Activated CD4-positive, alpha-beta T cell treated with anti-CD3 and anti-CD28 coated beads for 48 hours (primary cell): ENCODE results near the gene IL1A.
"Not testable (repeated sequence)": the region's sequence is repeated elsewhere in the genome, so short reads cannot be mapped to it uniquely, and the experiment has no call there.

Source experiments
- DNase-seq: peaks from one replicate; pipeline ENCODE4 v3.0.0-alpha.2; 2020

IL1A gene

DNA sequence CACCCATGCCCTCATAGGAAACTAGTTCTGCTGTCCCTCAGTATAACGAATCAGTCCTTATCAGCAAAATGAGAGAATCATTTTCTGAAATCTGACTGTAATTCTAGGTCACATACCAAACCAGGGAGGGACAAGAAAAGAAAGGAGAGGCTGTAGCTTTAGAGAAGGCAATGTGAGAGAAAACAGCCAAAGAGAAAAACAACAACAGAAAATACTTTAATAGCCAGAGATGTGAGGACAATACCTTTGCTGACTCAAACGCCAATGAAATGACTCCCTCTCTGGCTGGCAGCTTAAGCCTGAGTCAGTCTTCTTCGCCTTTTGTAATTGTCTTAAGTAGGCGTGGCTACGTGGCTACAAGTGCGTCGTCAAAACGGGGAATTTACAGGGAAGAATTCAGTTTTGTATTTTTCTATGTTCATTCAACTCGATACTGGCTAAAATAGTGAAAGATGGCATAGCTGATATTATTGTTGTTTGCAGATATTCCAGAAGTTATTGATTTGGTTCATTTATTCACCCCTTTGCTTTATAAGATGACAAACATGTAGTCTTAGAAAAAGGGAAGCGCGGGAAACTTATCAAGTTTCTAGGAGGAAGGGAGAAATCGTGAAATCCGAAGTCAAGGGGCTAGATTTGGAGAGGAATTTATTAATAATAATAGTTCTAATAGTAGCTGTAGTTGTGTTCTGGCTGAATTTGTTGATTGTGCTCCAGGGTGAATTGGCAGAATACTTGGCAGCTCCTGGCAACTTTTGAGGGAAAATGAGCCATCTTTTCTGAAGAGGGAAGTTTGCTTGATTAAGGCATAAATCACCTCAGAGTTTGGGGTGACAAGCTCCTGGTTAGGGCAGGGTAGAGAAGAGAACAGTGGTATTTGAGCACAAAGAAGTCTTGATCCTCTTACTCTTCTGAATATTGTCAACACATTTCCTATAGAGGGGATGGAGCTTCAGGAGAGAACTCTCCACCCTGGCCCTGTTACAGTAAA lies at the start of gene IL1A:
IL1A (minus strand) TSS at position 295 of the 991 bp plus-strand sequence. CDS start 723 bp downstream, outside the sequence.
- no peak for DNase-seq

DNA sequence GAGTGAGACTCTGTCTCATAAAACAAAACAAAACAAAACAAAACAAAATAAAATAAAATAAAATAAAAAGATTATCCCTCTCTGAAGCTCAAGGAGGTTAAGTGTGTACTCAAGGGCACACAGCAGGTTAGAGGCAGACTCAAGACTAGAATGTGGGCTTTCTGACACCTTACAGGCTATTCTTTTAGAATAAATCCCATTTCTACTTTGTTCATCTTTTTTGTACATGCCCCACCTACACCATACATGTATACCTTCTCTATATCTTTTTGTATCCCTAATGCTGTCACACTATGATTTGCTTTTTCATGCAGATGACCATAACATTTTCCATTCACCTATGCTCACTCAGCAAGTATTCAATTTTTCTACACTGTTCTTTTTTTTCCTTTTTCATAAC lies 49.7 kb upstream of the IL1A start:
- no peak for DNase-seq

DNA sequence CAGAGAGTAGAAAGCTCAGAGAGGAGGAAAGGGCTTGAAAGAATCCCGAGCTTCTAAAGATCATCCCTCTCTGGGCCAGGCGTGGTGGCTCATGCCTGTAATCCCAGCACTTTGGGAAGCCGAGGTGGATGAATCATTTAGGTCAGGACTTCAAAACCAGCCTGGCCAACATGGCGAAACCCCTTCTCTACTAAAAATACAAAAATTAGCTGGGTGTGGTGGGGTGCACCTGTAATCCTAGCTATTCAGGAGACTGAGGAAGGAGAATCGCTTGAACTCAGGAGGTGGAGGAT lies 49.3 kb upstream of the IL1A start:
- DNase-seq: not testable (repeated sequence)

GRCh38 chr2:112832841-112833638 lies 48.7 kb upstream of the IL1A start:
- no peak for DNase-seq

- DNase-seq: no peak
Measured at GRCh38 chr2:112831946-112832840, 47.9 kb upstream of the IL1A start.

GRCh38 chr2:112831513-112831845 lies 47.2 kb upstream of the IL1A start:
- no peak for DNase-seq

- no peak for DNase-seq
Measured at GRCh38 chr2:112830682-112831512, 46.6 kb upstream of the IL1A start.

- no peak for DNase-seq
Measured at GRCh38 chr2:112829961-112830681, 45.8 kb upstream of the IL1A start.

- DNase-seq: no peak
Measured at GRCh38 chr2:112829101-112829960, 45.0 kb upstream of the IL1A start.

- no peak for DNase-seq
Measured at GRCh38 chr2:112828251-112828691, 44.0 kb upstream of the IL1A start.

- DNase-seq: no peak
Measured at GRCh38 chr2:112827604-112828185, 43.4 kb upstream of the IL1A start.

GRCh38 chr2:112827009-112827408 lies 42.7 kb upstream of the IL1A start:
- no peak for DNase-seq

DNA sequence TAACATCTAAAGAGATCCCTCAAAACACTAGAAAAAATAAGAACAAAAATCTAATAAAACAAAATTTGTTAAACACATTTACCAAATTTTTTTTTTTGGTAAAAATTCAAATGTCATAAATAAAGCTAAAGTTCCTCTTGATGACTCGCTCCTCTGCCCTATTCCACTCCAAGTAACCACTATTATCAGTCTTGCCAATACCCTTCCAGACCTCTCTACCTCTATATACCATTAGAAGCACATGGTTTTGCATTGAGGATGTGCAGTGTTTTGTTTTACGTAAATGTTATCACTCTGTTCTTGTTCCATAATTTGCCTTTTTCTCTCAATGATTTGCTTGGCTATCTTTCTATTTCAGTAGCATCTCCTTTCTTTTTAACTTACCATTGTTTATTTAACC lies 41.4 kb upstream of the IL1A start:
- DNase-seq: no peak

DNA sequence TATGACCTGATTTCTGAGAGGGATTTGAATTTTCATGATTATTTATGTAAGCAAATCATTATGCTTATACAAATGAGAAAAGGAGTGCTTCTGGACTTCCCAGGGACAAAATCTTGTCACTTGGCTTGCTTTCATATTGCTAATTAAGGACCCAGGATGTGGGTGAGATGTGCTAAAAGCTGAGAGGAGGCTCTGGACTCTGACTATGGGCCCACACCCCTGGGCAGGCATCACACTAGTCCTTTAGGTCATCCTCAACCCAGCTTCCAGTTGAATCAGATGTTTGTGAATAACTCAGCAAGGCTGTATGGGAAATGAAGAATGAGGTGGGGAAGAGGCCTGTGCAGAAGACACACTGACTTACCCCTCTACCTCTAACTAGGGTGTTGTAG lies 40.4 kb upstream of the IL1A start:
- DNase-seq: no peak

- peak; percentile 35 for DNase-seq
Measured at GRCh38 chr2:112821682-112822081, 37.4 kb upstream of the IL1A start.

DNA sequence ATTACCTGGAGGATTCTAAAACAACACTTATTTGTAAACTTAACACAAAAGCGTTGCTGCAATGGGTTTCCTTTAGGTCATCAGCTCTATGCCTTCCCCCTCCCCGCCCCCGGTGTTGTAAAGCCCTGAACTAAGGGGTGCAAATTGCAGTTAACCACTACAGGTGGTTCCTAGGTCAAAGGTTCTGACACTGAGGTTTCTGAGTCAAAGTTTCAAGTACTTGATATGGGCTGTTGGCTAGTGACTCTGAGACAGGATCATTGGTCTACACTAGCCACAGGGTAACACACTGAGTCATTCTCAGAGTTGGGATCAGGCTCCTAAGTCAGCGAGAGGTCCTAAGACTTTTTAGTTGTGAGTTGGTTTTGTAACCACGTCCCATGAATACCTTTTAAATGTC lies 36.8 kb upstream of the IL1A start:
- peak; percentile 75 for DNase-seq

DNA sequence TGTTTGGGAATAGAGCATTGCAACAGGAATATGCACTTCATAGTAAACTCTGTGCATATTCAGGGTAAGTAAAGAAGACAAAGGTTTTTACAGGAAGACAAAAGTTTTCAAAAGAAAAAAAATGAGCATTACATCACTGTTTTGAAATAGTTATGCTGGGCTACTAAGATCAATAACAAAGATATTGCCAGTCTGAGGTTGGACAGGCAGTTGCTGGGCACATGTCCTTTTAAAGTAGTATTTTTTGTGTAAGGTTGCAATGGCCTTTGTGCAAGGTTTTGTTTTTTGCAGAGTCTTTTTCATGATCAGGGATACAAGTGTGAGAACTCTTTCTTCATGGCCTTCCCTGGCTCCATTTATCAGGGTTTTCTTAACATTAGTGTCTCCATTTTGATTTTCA lies 36.0 kb upstream of the IL1A start:
- no peak for DNase-seq

GRCh38 chr2:112819081-112819480 lies 34.8 kb upstream of the IL1A start:
- no peak for DNase-seq

- no peak for DNase-seq
Measured at GRCh38 chr2:112818094-112818902, 34.0 kb upstream of the IL1A start.
